ENCODE measurements around the gene RNF121. TPM values are rescaled to one million over a fixed set of nuclear protein-coding genes. Genes with fewer than 3 reads are reported as not detected.

RNF121 gene
- total and polyA plus RNA-seq, 2 of the 13 experiments (the other 11 are each of a cell fraction or from before 2014, with no cell fraction given) = 28.6 to 44.3 TPM

DNA sequence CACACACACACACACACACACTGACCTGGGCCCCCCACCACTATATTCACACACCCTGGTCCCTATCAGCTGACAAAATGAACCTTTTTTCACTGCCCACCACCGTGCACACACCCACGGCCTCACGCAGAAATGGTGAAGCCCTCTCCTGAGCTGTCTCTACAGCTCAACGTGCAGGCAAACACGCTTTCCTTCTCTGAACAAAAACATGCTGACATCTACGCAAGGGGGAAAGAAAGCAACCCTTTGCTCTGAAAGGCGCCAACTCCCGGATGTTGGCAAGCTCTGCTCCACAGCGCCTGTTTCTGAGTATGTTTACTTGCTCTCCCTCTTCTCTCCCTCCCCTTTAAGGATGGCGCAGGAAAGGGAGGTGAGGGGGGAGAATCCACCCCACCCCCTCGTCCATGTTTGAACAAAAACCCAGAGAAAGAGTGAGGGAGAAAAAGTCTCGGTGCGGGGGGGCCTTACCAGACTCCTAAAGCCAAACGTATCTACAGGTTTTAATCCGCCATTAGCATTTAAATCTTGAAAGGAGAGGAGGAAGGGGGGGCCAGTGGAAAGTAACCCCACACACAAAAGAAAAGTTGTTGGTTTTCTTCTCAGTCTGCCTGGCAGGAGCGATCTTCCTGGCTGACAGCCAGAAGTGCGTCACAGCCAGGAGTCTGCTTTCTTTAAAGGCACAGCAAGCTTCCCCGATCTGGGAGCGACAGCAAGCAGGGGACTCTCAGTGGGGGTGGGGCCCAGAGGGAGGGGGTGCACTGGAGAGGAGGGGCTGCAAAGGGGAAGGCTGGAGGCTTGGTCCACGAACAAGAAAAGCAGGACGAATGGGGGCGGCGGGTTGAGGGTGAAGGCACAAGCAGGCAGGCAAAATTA, 111.9 kb downstream of the RNF121 start (continued):
- TF ChIP-seq, protein P1, sequence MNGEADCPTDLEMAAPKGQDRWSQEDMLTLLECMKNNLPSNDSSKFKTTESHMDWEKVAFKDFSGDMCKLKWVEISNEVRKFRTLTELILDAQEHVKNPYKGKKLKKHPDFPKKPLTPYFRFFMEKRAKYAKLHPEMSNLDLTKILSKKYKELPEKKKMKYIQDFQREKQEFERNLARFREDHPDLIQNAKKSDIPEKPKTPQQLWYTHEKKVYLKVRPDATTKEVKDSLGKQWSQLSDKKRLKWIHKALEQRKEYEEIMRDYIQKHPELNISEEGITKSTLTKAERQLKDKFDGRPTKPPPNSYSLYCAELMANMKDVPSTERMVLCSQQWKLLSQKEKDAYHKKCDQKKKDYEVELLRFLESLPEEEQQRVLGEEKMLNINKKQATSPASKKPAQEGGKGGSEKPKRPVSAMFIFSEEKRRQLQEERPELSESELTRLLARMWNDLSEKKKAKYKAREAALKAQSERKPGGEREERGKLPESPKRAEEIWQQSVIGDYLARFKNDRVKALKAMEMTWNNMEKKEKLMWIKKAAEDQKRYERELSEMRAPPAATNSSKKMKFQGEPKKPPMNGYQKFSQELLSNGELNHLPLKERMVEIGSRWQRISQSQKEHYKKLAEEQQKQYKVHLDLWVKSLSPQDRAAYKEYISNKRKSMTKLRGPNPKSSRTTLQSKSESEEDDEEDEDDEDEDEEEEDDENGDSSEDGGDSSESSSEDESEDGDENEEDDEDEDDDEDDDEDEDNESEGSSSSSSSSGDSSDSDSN (CRISPR knock-in tag; IDR thresholded peaks at IDR 0.05) = peak; percentile 27; the same call in 1 of the 2 replicates
- no peak for TF ChIP-seq PBX3 (CRISPR knock-in tag; IDR thresholded peaks at IDR 0.05; ENCODE audit: borderline replicate concordance)
- TF ChIP-seq CBX2 (IDR thresholded peaks at IDR 0.05; ENCODE audit: low read depth, low read length) = no peak
- TF ChIP-seq CBX2 (CRISPR knock-in tag; IDR thresholded peaks at IDR 0.05; ENCODE audit: low read depth) = no peak
- TF ChIP-seq CEBPG (CRISPR knock-in tag; IDR thresholded peaks at IDR 0.05) = peak; percentile 22; the same call in 1 of the 2 replicates
- TF ChIP-seq SOX6 (IDR thresholded peaks at IDR 0.05) = no peak
- peak; percentile 37; the same call in 1 of the 2 replicates for TF ChIP-seq SOX6 (CRISPR knock-in tag; IDR thresholded peaks at IDR 0.05)
- TF ChIP-seq FOXP1 (IDR thresholded peaks at IDR 0.05) = no peak
- TF ChIP-seq FOXP1 (CRISPR knock-in tag; IDR thresholded peaks at IDR 0.05) = peak; percentile 67
- TF ChIP-seq, protein P2, sequence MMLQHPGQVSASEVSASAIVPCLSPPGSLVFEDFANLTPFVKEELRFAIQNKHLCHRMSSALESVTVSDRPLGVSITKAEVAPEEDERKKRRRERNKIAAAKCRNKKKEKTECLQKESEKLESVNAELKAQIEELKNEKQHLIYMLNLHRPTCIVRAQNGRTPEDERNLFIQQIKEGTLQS (CRISPR knock-in tag; IDR thresholded peaks at IDR 0.05) = no peak
- peak; percentile 59 for TF ChIP-seq PHF21A (CRISPR knock-in tag; IDR thresholded peaks at IDR 0.05)
- no peak for TF ChIP-seq SAFB2 (CRISPR knock-in tag; IDR thresholded peaks at IDR 0.05; ENCODE audit: borderline replicate concordance, low read depth)
- TF ChIP-seq PHF20 (CRISPR knock-in tag; IDR thresholded peaks at IDR 0.05) = peak; percentile 4; the same call in 1 of the 2 replicates
- no peak for TF ChIP-seq ZNF547 (CRISPR knock-in tag; IDR thresholded peaks at IDR 0.05)
- TF ChIP-seq, protein P3, sequence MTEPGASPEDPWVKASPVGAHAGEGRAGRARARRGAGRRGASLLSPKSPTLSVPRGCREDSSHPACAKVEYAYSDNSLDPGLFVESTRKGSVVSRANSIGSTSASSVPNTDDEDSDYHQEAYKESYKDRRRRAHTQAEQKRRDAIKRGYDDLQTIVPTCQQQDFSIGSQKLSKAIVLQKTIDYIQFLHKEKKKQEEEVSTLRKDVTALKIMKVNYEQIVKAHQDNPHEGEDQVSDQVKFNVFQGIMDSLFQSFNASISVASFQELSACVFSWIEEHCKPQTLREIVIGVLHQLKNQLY (CRISPR knock-in tag; IDR thresholded peaks at IDR 0.05) = 0 out of 2 replicates have a peak, but pooled peaks have one; percentile 38
- peak; percentile 69; the same call in 1 of the 2 replicates for TF ChIP-seq YEATS2 (CRISPR knock-in tag; IDR thresholded peaks at IDR 0.05; ENCODE audit: borderline replicate concordance)
- peak; percentile 98 for TF ChIP-seq ZSCAN25 (CRISPR knock-in tag; IDR thresholded peaks at IDR 0.05)
- peak; percentile 65; the same call in 1 of the 2 replicates for TF ChIP-seq POLR2G (IDR thresholded peaks at IDR 0.05; ENCODE audit: low read depth, low read length)
- TF ChIP-seq ATF7 (IDR thresholded peaks at IDR 0.05) = no peak
- TF ChIP-seq ATF7 (CRISPR knock-in tag; IDR thresholded peaks at IDR 0.05) = no peak
- TF ChIP-seq JUNB (CRISPR knock-in tag; IDR thresholded peaks at IDR 0.05; ENCODE audit: borderline replicate concordance) = no peak
- no peak for TF ChIP-seq NCOA5 (CRISPR knock-in tag; IDR thresholded peaks at IDR 0.05)
- TF ChIP-seq GABPA (IDR thresholded peaks at IDR 0.05; ENCODE audit: low read depth, low read length) = no peak
- TF ChIP-seq GABPA (CRISPR knock-in tag; IDR thresholded peaks at IDR 0.05; ENCODE audit: low read depth) = peak; percentile 55
- peak; percentile 78 for TF ChIP-seq MEF2D (CRISPR knock-in tag; IDR thresholded peaks at IDR 0.05)
- TF ChIP-seq ZNF792 (CRISPR knock-in tag; IDR thresholded peaks at IDR 0.05) = peak; percentile 41; the same call in 1 of the 2 replicates
- TF ChIP-seq PITX1 (CRISPR knock-in tag; IDR thresholded peaks at IDR 0.05) = peak; percentile 68; the same call in 1 of the 2 replicates
- TF ChIP-seq, protein P4, sequence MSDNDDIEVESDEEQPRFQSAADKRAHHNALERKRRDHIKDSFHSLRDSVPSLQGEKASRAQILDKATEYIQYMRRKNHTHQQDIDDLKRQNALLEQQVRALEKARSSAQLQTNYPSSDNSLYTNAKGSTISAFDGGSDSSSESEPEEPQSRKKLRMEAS (IDR thresholded peaks at IDR 0.05) = peak; percentile 38; the same call in 1 of the 2 replicates
- TF ChIP-seq HOXA3 (CRISPR knock-in tag; IDR thresholded peaks at IDR 0.05) = peak; percentile 61

Data from HepG2 (cell line).